GM18873 (cell line): ENCODE results near the gene XRCC1.
"Not testable (repeated sequence)": the region's sequence is repeated elsewhere in the genome, so short reads cannot be mapped to it uniquely, and the experiment has no call there.

Experiments used
- ATAC-seq: cut with Tn5 transposase; IDR thresholded peaks from one replicate; pipeline ENCODE4 v1.9.1; 2021; ENCODE audit warnings: mild to moderate bottlenecking, moderate library complexity, moderate number of reproducible peaks; ENCODE audit not compliant: unreplicated experiment, low FRiP score

The XRCC1 gene

DNA sequence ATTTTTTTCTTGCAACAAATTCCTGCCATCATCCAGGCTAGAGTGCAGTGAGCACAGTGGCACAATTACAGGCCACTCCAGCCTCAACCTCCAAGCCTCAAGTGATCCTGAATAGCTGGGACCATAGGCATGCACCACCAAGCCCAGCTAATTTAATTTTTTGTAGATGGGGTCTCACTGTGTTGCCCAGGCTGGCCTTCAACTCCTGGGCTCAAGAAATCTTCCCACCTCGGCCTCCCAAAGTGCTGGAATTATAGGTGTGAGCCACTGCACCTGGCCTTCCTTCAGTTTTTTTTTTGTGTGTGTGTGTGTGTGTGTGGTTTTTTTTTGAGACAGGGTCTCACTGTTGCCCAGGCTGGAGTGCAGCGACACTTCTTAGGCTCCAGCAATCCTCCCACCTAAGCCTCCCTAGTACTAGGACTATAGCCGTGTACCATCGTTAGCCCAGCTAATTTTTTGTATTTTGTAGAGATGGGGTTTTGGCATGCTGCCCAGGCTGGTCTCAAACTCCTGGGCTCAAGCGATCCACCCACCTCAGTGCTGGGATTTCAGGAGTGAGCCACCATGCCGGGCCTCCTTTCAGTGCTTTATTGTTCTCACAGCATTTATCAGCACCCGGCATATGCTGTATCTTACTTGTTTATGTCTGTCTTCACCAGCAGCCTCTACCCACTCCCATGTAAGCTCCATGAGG lies 30.7 kb upstream of the XRCC1 start:
- ATAC-seq = no peak

DNA sequence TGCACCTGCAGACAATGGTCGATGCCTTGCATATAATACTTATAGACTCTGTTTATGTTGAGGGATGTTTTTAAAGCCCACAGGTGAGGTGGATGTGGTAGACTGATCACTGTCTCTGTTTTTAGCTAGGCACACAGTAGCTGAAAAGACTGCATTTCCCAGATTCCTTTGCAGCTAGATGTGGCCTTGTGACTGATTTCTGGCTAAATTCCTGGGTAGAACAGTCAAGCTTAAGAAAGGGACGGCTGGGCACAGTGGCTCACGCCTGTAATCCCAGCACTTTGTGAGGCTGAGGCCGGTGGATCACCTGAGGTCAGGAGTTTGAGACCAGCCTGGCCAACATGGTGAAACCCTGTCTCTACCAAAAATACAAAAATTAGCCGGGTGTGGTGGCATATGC lies 25.0 kb upstream of the XRCC1 start:
- not testable (repeated sequence) for ATAC-seq

DNA sequence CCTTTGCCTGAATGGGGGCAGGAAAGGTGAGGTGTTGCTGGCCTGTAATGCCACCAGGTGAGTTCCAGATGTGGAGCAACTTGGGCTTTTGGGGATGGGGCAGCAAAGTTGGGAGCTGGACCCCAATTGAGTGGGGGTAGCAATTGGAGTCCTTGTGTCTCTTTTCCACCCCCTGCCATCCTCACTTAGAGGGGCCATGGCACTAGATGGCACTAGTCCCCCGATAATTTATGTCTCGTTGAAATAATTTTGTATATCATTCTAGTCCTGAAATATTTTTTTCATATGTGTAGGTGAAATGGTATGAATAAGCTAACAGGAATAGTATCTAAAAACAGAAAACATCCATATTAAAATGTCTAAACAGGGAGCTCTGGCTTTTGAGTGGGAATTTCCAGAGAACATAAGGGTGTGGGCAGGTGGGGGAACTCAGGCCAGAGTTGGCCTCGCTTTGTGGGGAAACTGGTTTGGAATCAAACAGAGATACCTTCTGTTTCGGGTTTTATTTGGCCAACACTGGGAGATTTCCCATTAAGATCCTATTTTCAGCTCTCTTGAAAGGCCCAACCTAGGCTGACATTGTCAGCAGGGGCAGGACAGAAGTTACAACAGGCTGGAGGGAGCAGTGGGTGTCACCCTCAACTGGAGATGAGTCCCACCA lies 24.4 kb upstream of the XRCC1 start:
- no peak for ATAC-seq

DNA sequence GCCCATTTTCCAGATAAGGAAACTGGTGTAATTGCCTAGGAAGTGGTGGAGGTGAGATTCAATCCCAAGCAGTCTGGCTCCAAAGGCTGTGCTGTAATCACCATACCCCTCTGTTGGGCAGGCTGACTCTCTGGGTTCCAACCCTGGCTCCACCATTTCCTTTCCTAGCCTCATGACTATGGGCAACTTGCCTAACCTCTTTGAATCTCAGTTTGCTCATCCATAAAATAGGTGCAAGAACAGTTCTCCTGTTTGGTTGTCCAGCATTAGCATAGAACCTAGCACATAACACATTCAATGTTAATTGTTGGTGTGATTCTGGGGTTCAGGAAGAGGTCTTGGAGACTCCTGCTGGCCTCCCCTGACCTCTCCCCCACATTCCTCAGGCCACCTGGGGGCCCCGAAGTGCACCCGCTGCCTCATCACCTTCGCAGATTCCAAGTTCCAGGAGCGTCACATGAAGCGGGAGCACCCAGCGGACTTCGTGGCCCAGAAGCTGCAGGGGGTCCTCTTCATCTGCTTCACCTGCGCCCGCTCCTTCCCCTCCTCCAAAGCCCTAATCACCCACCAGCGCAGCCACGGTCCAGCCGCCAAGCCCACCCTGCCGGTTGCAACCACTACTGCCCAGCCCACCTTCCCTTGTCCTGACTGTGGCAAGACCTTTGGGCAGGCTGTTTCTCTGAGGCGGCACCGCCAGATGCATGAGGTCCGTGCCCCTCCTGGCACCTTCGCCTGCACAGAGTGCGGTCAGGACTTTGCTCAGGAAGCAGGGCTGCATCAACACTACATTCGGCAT lies 23.3 kb upstream of the XRCC1 start:
- no peak for ATAC-seq

DNA sequence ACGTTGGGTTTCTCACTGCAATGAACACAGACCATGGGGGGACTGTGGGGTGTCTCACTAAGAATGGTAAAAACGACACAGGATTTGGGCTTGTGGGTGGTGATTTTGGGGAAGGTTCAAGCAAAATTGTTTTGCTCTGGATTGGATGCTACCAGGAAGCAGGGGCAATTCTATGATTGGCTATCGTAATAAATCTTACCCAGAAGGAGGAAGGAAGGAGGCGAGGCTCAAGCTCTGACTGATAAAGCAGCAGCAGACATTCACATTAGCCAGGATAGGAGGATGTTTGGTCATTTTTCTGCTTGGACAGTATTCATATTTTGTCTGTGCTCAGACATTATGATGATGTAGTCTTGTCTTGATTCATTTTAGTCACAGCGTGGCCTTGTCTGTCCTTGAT lies 22.5 kb upstream of the XRCC1 start:
- ATAC-seq = no peak

DNA sequence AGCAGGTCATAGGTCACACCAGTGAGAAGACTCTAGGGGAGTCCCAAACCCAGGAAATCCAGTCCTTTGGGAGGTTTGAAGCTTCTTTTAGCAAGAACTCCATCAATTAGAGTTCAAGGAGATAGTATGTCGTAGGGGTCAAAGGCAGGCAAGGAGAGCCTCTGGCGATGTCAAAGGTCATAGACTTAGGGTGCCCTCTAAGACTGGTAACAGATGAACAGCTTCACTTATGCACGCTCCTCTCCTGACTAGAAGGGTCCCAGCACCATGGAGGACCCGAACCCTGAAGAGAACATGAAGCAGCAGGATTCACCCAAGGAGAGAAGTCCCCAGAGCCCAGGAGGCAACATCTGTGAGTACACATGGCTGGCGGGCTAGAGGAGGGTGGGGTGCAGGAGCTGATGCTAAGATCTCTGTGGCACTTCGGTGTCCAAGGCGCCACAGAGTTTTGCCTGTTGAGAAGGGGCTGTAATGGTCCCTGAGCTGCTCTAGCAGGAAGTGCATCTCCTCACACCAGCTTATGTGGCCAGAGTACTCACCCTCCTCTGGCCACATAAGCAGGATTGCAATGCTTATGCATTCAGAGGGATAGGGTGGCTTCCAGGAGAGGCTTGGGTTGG lies 21.6 kb upstream of the XRCC1 start:
- no peak for ATAC-seq

DNA sequence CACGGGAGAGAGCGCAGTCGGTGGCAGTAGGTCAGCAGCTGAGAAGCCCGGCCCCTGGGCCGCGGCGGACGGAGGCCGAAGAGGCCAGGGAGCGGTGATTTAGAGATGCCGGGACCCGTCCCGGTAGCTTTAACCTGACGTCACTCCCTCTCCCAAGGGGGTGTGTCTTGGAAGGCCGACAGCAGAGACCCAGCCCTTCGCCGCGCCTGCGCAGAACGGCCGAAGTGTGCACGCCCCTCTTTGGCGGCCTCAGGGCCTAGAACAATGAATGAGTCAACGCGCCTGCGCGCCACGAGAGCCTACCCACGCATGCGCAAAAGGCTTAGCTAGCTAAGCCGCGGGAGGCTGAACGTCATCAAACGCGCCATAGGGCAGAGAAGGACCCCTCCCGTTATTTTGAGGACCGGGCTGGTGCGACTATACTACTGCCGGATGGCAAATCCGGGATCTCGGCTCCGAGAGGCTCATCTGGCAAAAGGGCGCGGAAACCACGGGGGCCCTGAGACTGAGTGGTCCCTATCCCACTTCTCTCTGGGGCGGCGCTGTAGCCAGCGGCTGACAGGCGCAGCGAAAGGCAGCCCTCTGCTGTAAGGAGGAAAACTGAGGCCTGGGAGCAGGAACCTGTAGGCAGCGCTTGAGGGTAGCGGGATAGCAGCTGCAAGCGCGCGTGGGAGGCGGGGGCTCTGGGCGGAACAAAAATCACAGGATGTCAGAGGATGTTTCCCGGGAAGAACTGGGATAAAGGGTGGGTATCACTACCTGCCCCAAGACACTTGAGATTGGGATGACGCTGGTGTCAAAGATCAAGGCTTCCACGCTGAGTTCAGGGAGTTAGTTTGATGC lies 20.9 kb upstream of the XRCC1 start, which contains the start of the genes IRGQ and ZNF576:
IRGQ (minus strand) TSS at position 136 of the 843 bp plus-strand sequence. CDS start 796 bp downstream, outside the sequence.
ZNF576 (plus strand) TSS at position 597 of the 843 bp plus-strand sequence. CDS start 514 bp downstream, outside the sequence.
- ATAC-seq = peak; percentile 75

DNA sequence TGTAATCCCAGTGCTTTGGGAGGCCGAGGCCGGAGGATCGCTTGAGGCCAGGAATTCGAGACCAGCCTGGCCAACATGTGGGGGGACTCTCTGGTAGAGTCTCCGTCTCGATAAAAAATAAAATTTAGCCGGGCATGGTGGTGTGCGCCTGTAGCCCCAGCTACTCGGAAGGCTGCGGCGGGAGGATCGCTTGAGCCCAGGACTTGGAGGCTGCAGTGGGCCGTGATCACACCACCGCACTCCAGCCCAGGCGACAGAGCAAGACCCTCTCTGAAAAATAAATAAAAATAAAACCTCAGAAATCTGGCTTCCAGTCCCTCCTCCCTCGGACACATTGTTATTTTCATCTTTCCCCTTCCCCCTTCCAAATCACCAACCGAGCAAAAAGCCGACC lies 20.3 kb upstream of the XRCC1 start:
- ATAC-seq = no peak

DNA sequence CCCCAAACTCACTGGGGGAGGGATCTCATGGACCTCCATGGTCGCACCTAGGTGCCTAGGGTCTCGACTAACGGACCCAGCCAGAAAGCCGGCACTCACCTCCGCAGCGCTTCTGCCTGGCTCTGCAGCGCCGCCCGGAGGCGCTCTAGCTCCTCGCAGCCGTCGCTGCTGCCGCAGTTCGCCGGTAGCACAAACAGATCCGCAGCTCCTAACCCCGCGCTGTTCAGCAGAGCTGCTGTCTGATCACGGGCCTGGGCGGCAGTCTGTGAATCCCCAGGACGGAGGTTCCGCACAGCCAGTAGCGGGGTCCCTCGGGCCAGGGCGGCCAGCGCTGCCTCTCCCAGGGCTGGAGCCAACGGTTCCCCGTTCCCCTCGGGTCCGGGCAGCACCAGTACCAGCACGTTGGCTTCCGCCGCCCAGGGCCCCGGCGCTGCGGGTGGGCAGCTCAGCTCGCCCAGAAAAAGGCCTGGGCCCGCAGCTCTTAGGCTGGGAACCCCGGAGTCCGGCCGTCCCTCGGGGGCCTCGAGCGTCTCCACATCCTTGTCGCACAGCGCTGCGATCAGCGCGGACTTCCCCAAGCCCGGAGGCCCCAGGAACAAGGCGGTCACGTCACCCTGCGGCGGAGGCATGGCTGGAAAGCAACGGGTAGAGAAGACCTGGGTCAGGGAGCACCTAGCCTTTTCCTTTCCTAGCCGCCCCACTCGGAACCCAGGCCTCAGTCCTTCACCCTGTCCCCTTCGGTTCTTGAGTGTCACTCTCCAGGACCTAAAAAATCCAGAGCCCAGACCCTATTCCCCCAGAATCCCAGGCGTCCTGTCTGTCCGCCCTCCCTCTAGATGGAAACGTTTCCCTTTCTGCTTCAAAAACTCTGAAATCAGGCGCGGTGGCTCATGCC lies 19.6 kb upstream of the XRCC1 start:
- no peak for ATAC-seq

DNA sequence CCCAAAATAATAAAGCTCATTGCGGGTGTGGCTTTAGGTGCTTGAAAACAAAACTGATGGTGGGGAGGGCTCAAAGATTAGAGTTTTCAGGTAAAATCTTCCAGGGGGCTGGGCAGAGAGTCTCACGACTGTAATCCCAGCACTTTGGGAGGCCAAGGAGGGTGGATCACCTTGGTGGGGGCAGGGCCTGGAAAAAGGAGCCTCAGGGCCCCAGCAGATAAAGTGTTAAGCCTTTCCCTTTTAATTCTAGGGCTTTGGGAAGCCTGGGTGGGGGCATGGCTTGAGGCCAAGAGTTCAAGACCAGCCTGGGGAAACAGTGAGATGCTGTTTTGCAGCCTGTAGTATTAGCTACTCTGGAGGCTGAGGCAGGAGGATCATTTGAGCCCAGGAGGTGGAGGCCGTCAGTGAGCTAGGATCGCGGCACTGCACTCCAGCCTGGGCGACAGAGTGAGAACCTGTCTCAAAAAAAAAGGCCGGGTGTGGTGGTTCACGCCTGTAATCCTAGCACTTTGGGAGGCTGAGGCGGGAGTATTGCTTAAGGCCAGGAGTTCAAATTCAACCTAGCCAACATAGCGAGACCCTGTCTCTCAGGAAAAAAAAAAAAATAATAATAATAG lies 18.9 kb upstream of the XRCC1 start:
- no peak for ATAC-seq

DNA sequence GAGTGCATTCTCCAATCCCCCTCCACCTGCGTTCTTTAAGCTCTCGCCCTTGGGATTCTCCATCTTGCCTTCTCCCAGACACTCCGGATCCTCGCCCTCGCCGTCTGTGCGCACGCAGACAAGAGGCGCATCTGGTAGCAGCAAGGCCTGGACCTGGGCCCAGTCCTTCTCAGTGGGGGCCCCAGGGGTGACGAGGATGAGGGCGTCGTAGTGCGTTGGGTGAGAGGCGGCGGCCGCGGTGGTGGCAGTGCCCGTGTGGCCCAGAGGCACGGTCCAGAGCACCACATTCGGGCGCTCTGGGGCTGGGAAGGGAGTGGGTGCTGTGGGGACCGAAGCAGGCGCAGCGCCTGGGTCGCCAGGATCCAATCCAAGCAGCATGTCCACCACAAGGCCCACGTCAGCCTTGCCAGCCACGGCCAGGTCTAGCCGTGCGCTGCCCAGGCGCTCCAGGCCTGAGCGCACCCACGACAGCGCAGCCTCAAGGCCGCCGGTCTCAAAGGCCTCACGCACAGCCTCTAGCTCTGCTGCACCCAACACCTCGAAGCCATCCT lies 17.5 kb upstream of the XRCC1 start:
- ATAC-seq = no peak

DNA sequence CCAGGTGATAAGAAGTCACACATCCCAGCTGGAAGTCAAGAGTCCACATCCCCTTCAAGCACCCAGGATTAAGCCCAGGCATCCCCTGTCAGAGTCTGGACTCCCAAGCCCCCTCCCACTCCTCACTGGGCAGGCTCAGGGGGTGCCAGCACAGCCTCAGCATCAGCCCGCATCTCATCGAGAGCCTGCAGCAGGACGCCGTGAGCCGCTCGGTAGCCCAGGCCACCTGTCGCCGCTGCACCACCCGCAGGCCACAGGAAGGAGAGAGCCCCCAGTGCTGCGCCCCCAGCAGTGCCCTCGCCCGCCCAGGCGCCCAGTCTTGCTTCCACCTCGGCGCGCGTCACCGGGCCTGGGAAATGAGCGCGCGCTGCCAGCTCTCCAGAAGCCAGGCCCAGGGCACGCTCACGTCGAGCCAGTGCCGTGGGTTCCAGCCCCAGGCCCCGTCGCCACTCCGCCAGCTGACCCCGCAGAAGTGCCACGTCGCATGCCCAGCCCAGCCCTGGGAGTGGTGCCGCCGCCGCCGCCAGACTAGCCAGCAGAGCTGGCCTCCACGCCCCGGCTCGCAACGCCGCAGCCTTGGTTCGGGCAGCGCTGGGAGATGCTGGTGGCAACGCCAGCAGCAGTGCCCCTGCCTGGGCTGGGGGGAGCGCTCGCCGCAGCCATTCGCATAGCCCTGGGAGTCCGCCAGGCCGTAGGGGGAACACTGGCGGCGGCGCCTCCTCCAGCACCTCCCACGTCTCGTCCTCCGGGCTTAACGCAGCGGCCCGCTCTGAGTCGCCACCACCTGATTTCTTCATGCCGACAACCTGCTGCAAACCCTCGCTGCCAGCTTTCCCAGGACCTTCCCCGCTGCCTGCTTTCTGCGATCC lies 16.8 kb upstream of the XRCC1 start:
- ATAC-seq = no peak

DNA sequence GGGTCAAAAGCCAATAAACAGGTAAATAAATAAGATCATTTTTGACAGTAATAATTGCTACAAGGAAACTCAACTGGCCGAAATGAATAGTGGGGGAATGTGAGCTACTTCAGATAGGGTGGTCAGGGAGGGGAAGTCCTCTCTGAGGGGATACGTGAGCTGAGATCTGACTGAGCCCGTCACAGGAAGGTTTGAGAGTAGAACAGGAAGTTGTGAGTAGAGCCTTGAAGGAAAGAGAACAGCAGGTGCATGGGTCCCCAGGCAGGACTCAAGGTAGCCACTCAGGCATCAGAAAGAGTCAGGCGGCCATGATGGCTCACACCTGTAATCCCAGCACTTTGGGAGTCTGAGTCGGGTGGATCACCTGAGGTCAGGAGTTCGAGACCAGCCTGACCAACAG lies 14.4 kb upstream of the XRCC1 start:
- ATAC-seq = no peak

DNA sequence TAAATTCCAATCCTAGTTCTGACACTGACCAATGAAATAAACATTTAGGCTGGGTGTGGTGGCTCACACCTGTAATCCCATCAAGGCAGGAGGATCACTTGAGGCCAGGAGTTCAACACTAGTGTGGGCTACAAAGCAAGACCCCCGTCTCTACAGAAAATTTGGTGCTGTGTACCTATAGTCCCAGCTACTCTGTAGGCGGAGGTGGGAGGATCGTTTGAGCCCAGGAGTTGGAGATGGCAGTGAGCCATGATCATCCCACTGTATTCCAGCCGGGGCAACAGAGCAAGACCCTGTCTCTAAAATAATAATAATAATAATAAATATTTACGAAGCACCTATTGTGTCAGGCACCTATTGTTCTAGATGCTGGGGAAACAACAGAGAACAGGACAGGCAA lies 13.9 kb upstream of the XRCC1 start:
- no peak for ATAC-seq

DNA sequence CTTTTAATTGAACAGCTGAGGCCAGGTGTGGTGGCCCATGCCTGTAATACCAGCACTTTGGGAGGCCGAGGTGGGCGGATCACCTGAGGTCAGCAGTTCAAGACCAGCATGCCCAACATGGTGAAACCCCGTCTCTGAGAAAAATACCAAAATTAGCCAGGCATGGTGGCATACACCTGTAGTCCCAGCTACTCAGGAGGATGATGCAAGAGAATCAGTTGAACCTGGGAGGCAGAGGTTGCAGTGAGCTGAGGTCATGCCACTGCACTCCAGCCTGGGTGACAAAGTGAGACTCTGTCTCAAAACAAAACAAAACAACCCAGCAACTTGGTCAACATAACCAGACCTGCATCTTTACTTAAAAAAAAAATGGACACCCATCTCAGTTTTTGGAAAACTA lies 11.7 kb upstream of the XRCC1 start:
- not testable (repeated sequence) for ATAC-seq

DNA sequence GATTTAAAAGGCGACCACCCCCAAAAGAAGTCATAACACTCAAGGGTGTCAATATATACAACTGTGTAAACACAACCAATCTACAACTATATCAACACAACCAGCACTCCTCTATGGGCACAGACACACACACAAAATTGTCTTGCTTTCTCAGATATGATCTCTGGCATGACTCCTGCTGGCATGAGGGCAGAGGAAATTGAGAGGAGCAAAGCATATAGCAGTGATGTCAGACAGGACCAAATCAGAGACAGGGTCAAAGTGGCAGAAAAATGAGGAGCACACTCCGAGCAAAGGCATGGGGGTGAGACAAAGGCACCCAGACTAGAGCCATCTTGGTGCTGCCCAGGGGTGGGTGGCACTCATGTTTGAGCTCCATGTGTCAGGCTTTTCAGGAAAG lies 11.0 kb upstream of the XRCC1 start:
- no peak for ATAC-seq

DNA sequence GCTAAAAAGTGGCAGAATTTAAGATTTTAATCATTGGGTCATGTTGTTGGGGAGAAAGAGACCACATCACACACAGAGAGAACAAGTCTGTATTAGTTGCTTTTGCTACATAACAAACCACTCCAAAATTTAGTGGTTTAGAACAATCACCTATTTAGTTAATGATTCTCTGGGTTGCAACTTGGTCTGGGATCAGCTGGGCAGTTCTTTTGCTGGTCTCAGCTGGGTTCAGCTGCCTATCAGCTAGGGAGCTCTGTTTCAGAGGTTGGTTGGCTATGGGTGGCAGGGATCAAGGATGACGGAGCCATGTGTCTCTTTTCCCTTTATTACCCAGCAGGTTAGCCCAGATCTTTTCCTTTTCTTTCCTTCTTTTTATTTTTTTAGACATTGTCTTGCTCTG lies 9.2 kb upstream of the XRCC1 start:
- ATAC-seq = no peak
